ENCODE data around the gene DIAPH2.
"Not testable (repeated sequence)": the region's sequence is repeated elsewhere in the genome, so short reads cannot be mapped to it uniquely, and the experiment has no call there.

Gene DIAPH2

GRCh38 chrX:97397371-97397770 lies 712.7 kb downstream of the DIAPH2 start:
- Histone ChIP-seq H3K9ac (no peak overlapping the region), H3K36me3 (no peaks in the 10 kb centered on the region), H3K4me2 (no peak overlapping the region), H3K9me3 (no peaks in the 10 kb centered on the region), H3K27me3 (peaks cover 88% of the 10 kb centered on the region), H3K27ac (no peak overlapping the region), H3K4me3 (no peak overlapping the region), H4K20me1 (peaks cover 12% of the 10 kb centered on the region; the same call in 1 of the 2 replicates), H3K4me1 (no peaks in the 10 kb centered on the region)
- TF ChIP-seq Cebpa-rat (IDR thresholded peaks at IDR 0.05), result no peak

GRCh38 chrX:97398030-97398551 lies 713.4 kb downstream of the DIAPH2 start:
- Histone ChIP-seq H3K9me3 (no peaks in the 10 kb centered on the region), H3K27ac (no peak overlapping the region), H4K20me1 (peaks cover 5% of the 10 kb centered on the region; the same call in 1 of the 2 replicates), H3K4me2 (no peak overlapping the region), H3K27me3 (peaks cover 88% of the 10 kb centered on the region), H3K4me1 (no peaks in the 10 kb centered on the region), H3K4me3 (no peak overlapping the region), H3K9ac (no peak overlapping the region), H3K36me3 (no peaks in the 10 kb centered on the region)
- no peak for TF ChIP-seq Cebpa-rat (IDR thresholded peaks at IDR 0.05)

- H3K9ac ChIP-seq, result no peak overlapping the region
- H3K36me3 ChIP-seq, result no peaks in the 10 kb centered on the region
- no peak overlapping the region for H3K4me3 ChIP-seq
- H4K20me1 ChIP-seq, result 0 out of 2 replicates have a peak, but pooled peaks cover 5% of the 10 kb centered on the region
- H3K27ac ChIP-seq, result no peak overlapping the region
- no peaks in the 10 kb centered on the region for H3K9me3 ChIP-seq
- TF ChIP-seq Cebpa-rat (IDR thresholded peaks at IDR 0.05), result no peak
- H3K4me1 ChIP-seq, result no peaks in the 10 kb centered on the region
- peaks cover 90% of the 10 kb centered on the region for H3K27me3 ChIP-seq
- H3K4me2 ChIP-seq, result no peak overlapping the region
These were observed 714.8 kb downstream of the DIAPH2 start for GRCh38 chrX:97399400-97399799.

GRCh38 chrX:97400492-97400891 lies 715.9 kb downstream of the DIAPH2 start:
- Histone ChIP-seq H3K4me2 (no peak overlapping the region), H4K20me1 (no peaks in the 10 kb centered on the region), H3K27ac (no peak overlapping the region), H3K4me3 (no peak overlapping the region), H3K9me3 (no peaks in the 10 kb centered on the region), H3K4me1 (no peaks in the 10 kb centered on the region), H3K27me3 (peaks cover 90% of the 10 kb centered on the region), H3K9ac (no peak overlapping the region), H3K36me3 (no peaks in the 10 kb centered on the region)
- TF ChIP-seq Cebpa-rat (IDR thresholded peaks at IDR 0.05), result no peak

GRCh38 chrX:97401154-97401553 lies 716.5 kb downstream of the DIAPH2 start:
- no peak overlapping the region for H3K9ac ChIP-seq
- no peaks in the 10 kb centered on the region for H3K9me3 ChIP-seq
- no peak overlapping the region for H3K4me2 ChIP-seq
- H3K4me3 ChIP-seq, result no peak overlapping the region
- H3K4me1 ChIP-seq, result no peaks in the 10 kb centered on the region
- no peak overlapping the region for H3K27ac ChIP-seq
- H3K36me3 ChIP-seq, result no peaks in the 10 kb centered on the region
- no peak for TF ChIP-seq Cebpa-rat (IDR thresholded peaks at IDR 0.05)
- H3K27me3 ChIP-seq, result peaks cover 90% of the 10 kb centered on the region
- no peaks in the 10 kb centered on the region for H4K20me1 ChIP-seq

GRCh38 chrX:97401586-97402136 lies 717.0 kb downstream of the DIAPH2 start:
- H4K20me1 ChIP-seq, result no peaks in the 10 kb centered on the region
- no peak for TF ChIP-seq Cebpa-rat (IDR thresholded peaks at IDR 0.05)
- no peak overlapping the region for H3K27ac ChIP-seq
- no peak overlapping the region for H3K4me2 ChIP-seq
- H3K4me3 ChIP-seq, result no peak overlapping the region
- H3K9ac ChIP-seq, result no peak overlapping the region
- no peaks in the 10 kb centered on the region for H3K36me3 ChIP-seq
- H3K27me3 ChIP-seq, result peaks cover 90% of the 10 kb centered on the region
- no peaks in the 10 kb centered on the region for H3K9me3 ChIP-seq
- no peaks in the 10 kb centered on the region for H3K4me1 ChIP-seq

GRCh38 chrX:97402333-97402732 lies 717.7 kb downstream of the DIAPH2 start:
- no peak for TF ChIP-seq Cebpa-rat (IDR thresholded peaks at IDR 0.05)
- Histone ChIP-seq H3K4me1 (no peaks in the 10 kb centered on the region), H3K4me3 (no peak overlapping the region), H4K20me1 (no peaks in the 10 kb centered on the region), H3K9ac (no peak overlapping the region), H3K4me2 (no peak overlapping the region), H3K27ac (no peak overlapping the region), H3K9me3 (no peaks in the 10 kb centered on the region), H3K36me3 (no peaks in the 10 kb centered on the region), H3K27me3 (peaks cover 87% of the 10 kb centered on the region)

- Histone ChIP-seq H3K36me3 (no peaks in the 10 kb centered on the region), H3K4me2 (no peak overlapping the region), H3K4me3 (no peak overlapping the region), H4K20me1 (no peaks in the 10 kb centered on the region), H3K27me3 (peaks cover 87% of the 10 kb centered on the region), H3K4me1 (no peaks in the 10 kb centered on the region), H3K9me3 (no peaks in the 10 kb centered on the region), H3K27ac (no peak overlapping the region), H3K9ac (no peak overlapping the region)
- TF ChIP-seq Cebpa-rat (IDR thresholded peaks at IDR 0.05), result no peak
These were observed 718.3 kb downstream of the DIAPH2 start for GRCh38 chrX:97402903-97403302.

GRCh38 chrX:97405031-97405660 lies 720.5 kb downstream of the DIAPH2 start:
- Histone ChIP-seq H3K4me1 (no peaks in the 10 kb centered on the region), H3K36me3 (no peaks in the 10 kb centered on the region), H3K9ac (no peak overlapping the region), H3K27ac (no peak overlapping the region), H3K4me3 (no peak overlapping the region), H4K20me1 (no peaks in the 10 kb centered on the region), H3K4me2 (no peak overlapping the region), H3K27me3 (peaks cover 84% of the 10 kb centered on the region), H3K9me3 (peaks cover 11% of the 10 kb centered on the region)
- no peak for TF ChIP-seq Cebpa-rat (IDR thresholded peaks at IDR 0.05)

- not testable (repeated sequence) for H3K9ac ChIP-seq, H4K20me1 ChIP-seq, H3K36me3 ChIP-seq, H3K27ac ChIP-seq, H3K4me3 ChIP-seq, H3K4me1 ChIP-seq, H3K4me2 ChIP-seq
- Histone ChIP-seq H3K27me3 (peaks cover 74% of the 10 kb centered on the region), H3K9me3 (peaks cover 16% of the 10 kb centered on the region)
These were observed 725.2 kb downstream of the DIAPH2 start for GRCh38 chrX:97409632-97410415.

Measured in BLaER1 (cell line).